NAMALWA (cell line): Measurements from ENCODE around the gene GUCY1B1.

ENCODE experiments used
- DNase-seq: peaks from one replicate; pipeline ENCODE4 v3.0.0-alpha.2; 2015; ENCODE audit warnings: low spot score

Gene GUCY1B1

DNA sequence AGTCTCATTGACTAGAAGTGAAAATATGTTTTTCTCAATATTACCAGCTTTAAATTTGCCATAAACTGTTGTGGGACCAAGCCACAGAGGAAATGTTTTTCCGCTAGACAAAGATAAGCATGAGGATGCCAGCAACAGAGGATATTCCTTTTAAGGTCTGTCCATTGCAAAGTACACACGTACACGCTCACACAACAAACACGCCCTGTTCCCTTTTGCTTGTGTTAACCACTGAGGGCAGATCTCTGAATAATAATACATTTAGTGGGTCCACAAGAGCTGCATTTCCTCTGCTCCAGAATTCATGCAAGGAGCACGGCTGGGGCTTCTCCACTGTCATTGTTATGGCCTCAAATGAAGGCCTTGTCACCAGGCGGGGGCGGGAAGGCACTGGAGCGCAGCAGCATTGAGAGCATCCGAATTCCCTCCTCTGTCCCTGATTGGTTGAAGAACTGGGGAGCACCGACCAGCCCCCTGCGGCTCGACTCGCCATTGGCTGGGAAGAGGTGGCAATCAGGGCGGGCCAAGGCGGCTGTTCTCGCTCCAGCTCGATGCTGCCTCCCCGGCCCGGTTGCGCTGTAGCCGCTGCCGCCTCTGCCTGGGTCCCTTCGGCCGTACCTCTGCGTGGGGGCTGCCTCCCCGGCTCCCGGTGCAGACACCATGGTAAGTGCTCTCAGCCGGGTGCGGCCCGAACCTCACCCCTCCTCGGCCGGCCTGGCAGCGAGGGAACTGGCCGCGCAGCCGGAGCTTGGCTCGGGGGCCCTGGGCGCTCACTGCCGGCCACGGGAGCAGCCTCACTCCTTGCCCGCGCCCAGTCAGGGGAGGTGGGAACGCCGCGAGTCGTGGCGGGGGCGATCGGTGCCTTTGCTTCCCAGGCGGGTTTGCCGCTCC, at the start of gene GUCY1B1:
Gene GUCY1B1 (plus strand): TSS at position 541 of the 891 bp plus-strand sequence. CDS start 120 bp downstream, at position 661.
- DNase-seq: no peak

DNA sequence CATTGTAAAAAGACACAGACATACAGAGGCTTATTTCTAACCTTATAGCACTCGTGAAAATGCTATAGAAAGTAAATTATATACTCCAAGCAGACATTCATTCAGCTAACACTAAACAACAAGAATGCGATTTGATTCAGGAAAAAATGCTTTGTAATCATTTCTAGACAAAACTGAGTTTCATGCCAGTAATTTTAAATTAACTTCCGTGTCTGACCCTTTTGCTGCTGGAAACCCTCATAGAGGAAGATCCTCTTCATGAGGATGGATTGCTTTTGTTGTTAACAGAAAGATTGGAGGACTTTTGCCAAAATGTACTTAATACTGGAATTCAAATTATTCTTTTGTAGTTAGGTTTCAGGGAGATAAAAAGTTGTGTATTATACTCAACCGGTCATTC, 48.9 kb upstream of the GUCY1B1 start:
- DNase-seq: no peak

DNA sequence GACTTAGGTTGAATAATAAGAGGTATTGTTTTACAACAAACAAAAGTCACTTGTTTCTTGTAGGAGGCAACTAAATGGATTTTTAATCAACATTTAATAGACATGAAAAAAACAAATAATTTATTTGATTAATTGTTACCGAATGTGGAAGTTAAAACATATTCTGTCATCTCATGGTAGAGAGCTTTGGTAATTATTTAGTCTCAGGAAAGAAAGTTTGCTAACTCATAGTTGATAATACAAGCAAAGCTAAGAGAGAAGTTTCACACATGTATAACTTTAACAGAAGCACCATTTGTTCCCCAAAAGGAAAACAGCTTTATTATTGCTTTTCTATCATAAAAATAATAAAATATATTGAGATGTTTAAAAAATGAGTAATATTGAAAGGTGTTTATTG, 47.3 kb upstream of the GUCY1B1 start:
- DNase-seq: no peak

DNA sequence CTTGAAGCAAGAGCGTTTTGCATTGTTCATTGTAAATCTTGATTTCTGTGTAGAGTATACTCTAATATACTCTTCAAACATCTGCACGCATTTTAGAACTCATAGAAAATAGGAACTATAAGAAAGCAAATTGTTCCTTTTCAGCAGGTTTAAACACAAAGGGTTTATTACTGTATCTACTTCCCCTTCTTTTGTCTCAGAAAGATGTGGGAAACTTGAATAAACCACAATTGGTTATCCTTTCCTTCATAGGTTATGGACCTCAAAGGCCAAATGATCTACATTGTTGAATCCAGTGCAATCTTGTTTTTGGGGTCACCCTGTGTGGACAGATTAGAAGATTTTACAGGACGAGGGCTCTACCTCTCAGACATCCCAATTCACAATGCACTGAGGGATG, 46.0 kb upstream of the GUCY1B1 start:
- no peak for DNase-seq

DNA sequence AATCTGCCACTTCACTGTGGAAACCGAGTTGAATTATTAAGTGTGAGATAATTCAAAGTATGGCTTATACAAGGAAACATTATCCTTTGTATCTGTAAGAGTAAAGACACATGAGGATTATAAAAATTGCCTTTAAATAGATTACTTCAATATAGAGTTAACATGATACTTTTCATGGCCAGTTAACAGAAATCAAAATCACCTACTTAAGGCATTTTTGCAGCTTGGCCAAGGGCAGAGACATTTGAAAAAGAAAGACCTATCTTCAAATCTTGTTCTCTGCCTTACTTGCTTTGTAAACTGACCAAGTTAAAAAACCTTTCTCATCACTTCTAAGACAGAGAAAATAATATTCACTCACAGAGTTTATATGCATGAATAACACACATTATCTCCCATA, 44.9 kb upstream of the GUCY1B1 start:
- no peak for DNase-seq

DNA sequence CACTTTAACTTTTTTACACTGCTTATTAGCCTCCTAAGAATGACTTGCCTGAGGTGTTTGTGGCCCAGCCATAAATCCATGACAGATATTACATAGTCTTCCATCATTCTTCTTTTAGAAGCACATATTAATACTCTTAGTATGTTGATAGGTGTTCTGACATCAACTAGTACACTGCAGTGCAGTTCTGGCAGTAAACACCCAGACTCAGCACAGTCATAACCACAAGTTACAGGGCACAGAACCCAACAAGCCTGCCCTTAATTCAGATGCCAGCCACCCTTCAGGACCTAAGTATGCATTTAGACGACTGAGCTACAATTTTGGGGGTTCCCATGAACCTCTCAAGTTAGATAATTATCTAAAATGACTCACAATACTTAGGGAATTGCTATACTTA, 36.5 kb upstream of the GUCY1B1 start:
- no peak for DNase-seq

DNA sequence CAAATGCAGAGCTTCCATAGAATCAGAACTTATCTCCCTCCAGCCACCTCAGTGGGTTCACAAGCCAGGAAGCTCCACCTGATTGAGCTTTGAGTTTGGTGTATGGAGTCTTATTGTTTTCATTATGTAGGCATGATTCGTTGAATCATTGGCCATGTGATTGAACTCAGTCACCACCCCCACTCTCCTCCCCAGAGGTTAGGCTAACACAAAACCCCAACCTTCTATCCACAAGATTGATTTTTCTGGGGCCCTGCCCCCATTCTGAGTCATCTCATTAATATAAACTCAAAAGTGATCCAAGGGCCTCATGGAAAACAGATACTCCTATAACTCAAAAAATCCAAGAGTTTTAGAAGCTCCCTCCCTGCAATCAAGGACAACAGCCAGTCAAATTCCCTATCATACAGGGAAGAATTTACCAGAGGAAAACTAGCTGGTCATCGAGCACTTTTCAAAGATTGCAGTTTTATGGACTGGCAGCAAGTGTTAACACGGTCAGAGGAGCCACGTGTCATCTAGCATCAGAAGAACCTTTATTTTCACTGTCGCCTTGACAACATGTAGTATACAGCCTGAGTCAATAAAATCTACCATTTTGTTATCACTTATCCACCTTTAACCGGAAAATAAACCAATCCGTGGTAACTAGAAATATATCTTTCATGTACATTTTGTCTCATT, 35.9 kb upstream of the GUCY1B1 start:
- DNase-seq: no peak

DNA sequence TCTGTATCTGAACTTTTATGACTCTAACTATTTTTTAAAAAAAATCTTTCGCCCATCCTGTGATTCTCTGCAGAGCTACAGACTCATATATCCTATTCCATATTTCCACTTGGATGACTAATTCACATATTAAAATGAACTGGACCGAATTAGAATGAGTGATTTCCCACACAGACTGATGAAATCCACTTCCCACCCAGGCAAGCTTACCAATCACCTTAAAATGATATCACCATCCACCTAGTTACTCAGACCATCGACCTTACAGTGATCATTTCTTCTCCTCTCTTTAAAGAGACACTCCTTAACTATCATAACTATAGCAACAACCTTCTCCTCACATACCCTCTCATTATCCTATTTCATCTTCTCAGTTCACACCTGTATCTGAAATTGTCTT, 34.1 kb upstream of the GUCY1B1 start:
- no peak for DNase-seq

DNA sequence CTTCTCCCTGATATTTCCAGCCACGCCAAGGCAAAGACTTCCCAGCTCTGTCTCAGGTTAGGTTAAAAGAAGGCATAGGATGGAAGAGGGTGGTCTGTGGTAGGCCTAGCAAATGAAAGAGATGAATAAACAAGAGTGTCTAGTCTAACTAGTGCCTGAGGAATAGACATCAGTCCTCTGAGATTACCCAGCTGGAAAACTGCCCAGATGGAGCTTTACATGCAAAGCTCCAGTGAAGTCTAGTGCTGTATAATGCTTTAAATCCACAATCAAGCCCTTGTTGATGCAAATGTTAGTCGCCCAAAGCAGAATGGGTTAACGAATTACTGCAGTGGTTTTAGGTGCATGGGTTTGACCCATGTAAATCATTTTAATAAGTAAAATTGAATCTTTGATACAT, 24.8 kb upstream of the GUCY1B1 start:
- DNase-seq: no peak

DNA sequence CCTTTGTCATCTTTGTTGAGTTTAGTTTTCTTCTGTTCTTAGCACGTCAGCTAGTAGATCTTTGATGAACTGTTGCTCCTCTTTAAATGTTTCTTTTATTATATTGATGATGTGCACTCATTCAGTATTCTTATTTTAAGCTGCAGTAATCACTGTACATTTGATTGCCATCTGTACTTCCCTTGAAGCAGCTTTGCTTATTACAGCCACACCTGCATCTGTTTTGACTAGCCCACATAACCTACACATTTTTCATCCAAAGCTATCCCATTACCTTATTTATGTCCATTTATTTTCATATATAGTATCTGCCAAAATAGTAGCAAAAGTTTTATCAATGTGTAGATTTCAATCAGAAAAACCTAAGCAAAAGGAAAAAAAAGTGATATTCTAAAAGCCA, 23.9 kb upstream of the GUCY1B1 start:
- DNase-seq: no peak

DNA sequence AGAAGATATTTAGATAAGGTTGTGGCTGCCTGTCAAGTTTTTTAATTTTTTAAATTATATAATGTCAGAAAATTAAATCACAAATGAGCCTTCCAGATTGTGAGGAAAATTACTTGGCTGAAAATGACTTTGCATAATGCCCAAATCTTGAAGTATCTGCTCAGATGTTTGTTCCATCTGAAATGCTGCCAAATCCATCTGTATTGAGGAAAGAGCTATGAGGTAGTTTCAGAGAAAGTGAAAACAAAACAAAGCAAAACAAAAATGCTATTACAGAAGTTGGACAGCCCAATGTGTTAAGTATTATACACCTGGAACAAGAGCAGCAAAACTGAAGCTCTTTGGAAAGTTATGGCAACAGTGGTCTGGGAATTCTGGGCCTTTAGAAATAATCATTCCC, 23.3 kb upstream of the GUCY1B1 start:
- DNase-seq: no peak

DNA sequence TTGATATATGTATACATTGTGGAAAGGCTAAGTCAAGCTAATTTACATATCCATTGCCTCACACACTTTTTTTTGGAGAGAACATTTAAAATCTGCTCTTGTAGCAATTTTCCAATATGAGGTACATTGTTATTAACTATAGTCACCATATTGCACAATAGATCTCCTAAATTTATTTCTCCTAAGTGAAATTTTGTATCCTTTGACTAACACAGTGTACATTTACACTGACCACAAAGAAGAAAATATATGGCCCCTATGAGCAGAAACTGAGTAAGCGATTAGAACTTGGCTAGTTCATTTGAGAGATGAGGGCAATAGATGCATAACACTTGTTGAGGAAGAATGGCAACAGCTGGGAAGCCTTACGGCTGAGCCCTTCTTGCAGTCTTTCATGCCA, 20.3 kb upstream of the GUCY1B1 start:
- no peak for DNase-seq

DNA sequence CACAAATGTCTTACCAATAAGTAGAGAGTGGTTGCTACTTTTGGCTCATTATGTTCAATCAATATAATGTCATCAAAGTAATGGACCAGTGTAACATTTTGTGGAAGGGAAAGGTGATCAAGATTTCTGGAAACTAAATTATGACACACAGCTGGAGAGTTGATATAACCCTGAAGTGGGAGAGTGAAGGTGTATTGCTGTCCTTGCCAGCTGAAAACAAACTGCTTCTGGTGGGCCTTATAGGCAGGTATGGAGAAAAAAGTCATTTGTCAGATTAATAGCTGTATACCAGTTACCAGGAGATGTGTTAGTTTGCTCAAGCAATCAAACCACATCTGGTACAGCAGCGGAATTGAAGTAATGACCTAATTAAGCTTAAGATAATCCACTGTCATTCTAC, 17.3 kb upstream of the GUCY1B1 start:
- DNase-seq: no peak

DNA sequence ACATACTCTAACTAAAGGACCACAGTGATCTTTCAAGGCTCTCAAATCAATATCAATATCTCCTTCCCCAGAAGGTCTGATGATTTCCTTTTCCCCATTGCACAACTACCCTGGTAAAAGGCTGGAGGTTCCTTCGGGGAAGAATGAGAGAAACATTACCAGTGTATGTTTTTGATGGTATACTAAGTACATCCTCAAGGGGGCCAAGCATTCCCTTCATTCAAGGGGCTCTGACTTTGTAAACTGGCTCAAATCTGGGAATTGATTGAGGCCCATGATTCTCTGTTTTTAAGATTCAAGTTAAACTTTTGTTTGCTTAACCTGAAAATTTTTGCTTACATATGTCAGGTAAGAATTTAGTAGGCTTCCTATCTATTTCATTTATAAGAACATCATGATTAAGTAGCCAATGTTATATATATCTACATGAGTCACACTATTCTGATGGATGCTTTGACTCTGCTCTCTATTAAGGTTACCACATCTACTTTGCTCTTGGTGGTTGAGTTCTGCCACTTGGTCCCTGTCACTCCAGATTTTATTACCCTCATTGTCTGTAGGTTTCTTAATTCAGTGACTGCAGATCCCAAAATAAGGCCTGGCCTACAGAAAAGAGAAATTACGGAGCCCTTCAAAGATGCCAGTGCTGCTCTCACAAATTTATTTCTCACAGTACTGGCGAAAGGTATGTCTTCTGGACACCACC, 16.4 kb upstream of the GUCY1B1 start:
- no peak for DNase-seq

DNA sequence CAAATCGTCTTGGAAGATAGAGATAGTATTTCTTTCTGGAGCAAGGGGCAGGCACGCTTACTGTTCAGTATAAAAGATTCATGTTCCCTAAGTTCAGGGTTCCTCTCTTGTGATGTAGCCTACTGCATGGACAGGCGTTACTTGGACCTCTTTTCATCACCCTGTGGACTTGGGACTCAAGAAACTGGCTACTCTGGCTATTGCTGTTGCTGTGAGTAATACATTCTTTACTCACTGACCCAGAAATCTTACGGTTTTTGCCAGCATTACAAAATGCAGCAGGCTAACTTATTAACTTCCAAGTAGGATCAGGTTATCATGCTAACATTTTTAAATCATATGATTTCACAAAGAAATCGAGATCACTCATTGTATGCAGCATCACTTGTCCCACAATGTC, 12.8 kb upstream of the GUCY1B1 start:
- no peak for DNase-seq

DNA sequence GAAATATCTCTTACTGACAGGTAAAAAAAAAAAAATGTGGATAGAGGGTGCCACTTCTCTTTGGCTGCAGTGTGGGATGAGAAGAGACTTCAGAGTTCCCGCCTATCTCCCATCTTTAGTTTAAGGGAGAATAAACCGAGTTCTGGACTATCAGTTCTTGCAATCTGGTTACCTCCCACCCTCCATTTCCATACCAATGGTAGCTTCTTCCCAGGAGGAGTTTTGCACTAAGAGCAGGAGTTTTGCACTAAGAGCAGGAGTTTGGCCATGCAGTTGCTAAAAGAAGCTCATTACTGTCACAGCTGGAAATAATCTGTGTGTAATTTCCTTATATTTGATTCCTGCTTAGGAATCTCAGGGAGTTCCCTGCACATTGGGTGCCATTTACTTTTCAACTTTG, 10.8 kb upstream of the GUCY1B1 start:
- no peak for DNase-seq

DNA sequence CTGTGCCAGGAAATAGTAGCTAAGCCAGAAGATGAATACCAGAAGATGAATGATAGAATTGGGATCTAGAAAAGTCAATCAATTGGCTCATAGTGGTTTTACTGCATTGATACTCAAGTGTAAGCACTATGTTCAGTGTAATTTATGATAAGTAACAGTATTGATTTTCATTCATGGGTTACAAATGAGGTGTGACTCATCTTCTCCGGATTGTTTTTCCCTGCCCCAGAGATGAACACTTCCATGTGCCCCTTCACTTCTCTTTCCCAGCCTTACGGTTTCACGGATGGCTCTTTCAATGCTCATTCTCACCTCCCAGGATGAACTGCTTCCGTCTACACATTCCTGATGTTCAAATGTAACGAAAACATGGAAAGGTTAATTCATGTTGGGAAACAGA, 9.8 kb upstream of the GUCY1B1 start:
- no peak for DNase-seq

DNA sequence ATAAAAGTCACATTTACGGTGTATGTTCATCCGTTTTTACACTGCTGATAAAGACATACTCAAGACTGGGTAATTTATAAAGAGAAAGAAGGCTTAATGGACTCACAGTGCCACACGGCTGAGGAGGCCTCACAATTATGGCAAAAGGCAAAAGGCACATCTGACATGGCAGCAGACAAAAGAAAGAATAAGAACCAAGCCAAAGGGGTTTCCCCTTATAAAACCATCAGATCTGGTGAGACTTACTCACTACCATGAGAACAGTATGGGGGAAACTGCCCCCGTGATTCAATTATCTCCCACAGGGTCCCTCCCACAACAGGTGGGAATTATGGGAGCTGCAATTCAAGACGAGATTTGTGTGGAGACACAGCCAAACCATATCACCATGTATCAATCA, 7.3 kb upstream of the GUCY1B1 start:
- DNase-seq: no peak

DNA sequence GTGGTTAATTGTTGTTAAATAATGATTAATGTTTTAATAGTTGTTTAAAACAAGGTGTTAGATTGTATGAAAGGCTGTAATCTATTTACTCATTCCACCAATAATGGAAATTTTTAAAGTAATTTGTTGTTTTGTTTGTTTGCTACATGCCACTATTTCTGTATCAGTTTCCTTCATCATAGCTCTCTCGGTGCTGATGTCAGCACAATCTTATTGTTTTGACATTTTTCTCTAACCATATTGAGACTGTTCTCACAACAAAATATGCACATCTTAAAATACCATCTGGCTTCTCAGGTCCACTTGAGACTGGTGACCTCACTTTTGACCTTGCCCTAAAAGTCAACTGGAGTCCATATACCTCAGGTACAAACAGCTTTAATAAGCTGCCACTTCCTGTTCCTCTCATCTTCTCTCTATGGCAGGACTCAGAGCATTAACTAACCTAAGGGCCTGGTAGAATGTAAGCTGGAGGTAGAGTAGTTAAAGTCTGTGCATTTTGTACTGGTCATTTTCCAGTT, 1.0 kb upstream of the GUCY1B1 start:
- no peak for DNase-seq

DNA sequence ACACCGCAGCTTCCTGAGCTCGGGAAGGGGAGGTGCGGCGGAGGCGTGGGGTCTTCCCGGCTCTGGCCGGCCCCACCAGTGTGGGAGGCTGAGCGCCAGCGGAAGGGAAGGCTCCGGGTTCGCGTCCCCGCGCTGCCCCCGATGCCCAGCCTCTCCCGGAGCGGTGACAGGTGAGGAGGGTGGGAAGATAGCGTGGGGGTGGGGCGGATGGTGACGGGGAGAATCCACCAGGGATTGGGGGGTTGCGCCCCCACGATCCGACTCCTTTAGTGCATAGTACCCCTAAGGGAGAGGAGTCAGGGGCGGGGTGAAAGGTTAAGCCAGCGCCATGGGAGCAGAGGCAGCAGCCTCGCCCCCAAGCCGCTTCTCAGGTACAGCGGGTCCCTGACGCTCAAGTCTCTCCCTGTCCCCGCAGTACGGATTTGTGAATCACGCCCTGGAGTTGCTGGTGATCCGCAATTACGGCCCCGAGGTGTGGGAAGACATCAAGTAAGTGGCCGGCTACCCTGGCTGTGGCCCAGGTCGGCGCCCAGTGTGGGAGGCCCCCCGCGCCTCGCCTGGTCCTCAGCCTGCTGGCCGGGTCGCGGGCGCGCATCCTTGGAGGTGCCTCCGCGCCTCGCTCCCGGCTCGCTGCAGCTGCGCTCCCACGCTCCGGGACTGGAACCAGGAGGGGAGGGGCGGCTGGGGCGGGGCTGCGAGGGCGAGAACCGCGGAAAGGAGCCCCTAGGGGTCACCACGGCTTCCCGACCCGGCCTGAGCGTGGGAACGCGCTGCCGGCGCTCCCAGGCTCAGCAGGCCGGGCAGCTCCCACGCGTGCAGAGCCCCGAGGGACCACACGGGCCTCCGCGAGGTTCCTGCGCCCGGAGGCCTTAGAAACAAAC, 791 bp downstream of the GUCY1B1 start:
- no peak for DNase-seq

DNA sequence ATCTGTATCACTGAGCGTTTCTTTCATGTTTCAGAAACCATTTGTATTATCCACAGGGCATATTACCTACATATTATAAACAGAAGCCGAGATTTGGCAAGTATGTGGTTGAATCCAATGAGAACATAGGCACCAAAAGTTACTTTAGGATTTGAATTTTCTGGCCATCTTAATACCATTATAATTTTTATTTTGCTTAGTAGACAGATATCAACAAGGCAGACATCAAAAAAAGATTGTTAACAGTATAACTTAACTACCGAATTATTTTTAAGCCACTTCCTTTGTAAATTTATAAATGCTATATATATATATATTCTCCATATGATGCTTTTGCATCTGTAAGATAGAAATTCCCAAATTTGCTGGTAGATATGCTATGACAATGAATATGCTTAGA, 2.2 kb downstream of the GUCY1B1 start:
- DNase-seq: no peak

DNA sequence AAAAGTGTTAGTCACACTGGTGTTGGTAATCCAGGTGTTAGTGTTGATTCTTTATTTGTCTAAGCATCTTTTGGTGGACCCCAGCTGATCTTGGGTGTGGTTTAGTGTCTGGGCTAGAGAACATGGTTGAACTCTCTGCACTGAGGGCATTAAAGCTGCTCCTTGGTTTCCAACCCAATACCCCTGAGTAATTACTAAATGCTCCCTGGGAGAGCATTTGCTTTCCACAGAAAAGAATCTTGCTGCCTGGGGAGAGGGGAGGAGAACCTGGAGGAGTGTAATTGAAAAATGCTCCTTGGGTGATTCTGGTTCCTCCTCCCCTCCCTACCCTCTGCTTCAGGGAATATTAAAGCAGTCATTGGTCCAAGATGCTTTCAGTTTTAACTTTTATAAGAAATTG, 3.1 kb downstream of the GUCY1B1 start:
- DNase-seq: no peak
